Neuronal stem cell (in vitro differentiated cells): ENCODE results near the gene MYO15A.

Experiments used
- DNase-seq: peaks from one replicate; pipeline ENCODE4 v3.0.0-alpha.2; 2013; ENCODE audit warnings: low spot score
- H2AFZ ChIP-seq: one replicate; pipeline ENCODE4 v1.6.1; 2013; ENCODE audit warnings: mild to moderate bottlenecking, low read length, inconsistent platforms
- H2AK5ac ChIP-seq: 2 replicates; pipeline ENCODE4 v1.6.1; 2013; ENCODE audit warnings: low read depth, mild to moderate bottlenecking, inconsistent platforms, low read length, moderate library complexity, mixed read lengths
- H2BK120ac ChIP-seq: 2 replicates; pipeline ENCODE4 v1.6.1; 2013; ENCODE audit warnings: low read depth, mild to moderate bottlenecking, inconsistent platforms, low read length, moderate library complexity, mixed read lengths
- H2BK12ac ChIP-seq: one replicate; pipeline ENCODE4 v1.6.1; 2013; ENCODE audit warnings: low read length, inconsistent platforms
- H2BK15ac ChIP-seq: 2 replicates; pipeline ENCODE4 v1.6.1; 2013; ENCODE audit warnings: mild to moderate bottlenecking, low read length, inconsistent platforms, mixed read lengths
- H2BK5ac ChIP-seq: one replicate; pipeline ENCODE4 v1.6.1; 2013; ENCODE audit warnings: inconsistent platforms, mild to moderate bottlenecking, low read length, moderate library complexity
- H3K14ac ChIP-seq: one replicate; pipeline ENCODE4 v1.6.1; 2013; ENCODE audit warnings: low read length, inconsistent platforms
- H3K18ac ChIP-seq: 2 replicates; pipeline ENCODE4 v1.6.1; 2013; ENCODE audit warnings: low read length, inconsistent platforms
- H3K23ac ChIP-seq: 2 replicates; pipeline ENCODE4 v1.6.1; 2013; ENCODE audit warnings: low read depth, mild to moderate bottlenecking, mixed read lengths, low read length, inconsistent platforms; ENCODE audit not compliant: poor library complexity
- H3K27ac ChIP-seq: replicated peaks from 3 replicates; pipeline ENCODE4 v1.5.1; 2013; ENCODE audit warnings: low read length, inconsistent platforms
- H3K27me3 ChIP-seq, 3 experiments: 2 replicates each; pipeline ENCODE4 v1.6.1; 2013; ENCODE audit warnings: low read length in 3 of 3, mild to moderate bottlenecking in 2 of 3, inconsistent platforms in 1 of 3, low read depth in 1 of 3, mixed read lengths in 1 of 3, moderate library complexity in 1 of 3; ENCODE audit not compliant: control insufficient read depth in 3 of 3, insufficient read depth in 3 of 3
- H3K36me3 ChIP-seq, 2 donors: replicated peaks in 1 of 2; 2 replicates each; pipeline ENCODE4 v1.6.1; 2013; ENCODE audit warnings: low read length in 2 of 2; ENCODE audit not compliant: control insufficient read depth in 2 of 2, insufficient read depth in 2 of 2
- H3K4ac ChIP-seq: 2 replicates; pipeline ENCODE4 v1.6.1; 2013; ENCODE audit warnings: inconsistent platforms, mild to moderate bottlenecking, low read length, moderate library complexity
- H3K4me1 ChIP-seq, 2 donors: 1 replicate in 1 of 2; 2 replicates in 1 of 2; pipeline ENCODE4 v1.6.1; 2013; ENCODE audit warnings: low read length in 2 of 2, low read depth in 1 of 2; ENCODE audit not compliant: control insufficient read depth in 2 of 2, insufficient read depth in 1 of 2
- H3K4me2 ChIP-seq: one replicate; pipeline ENCODE4 v1.6.1; 2013; ENCODE audit warnings: mild to moderate bottlenecking, low read length, inconsistent platforms; ENCODE audit not compliant: insufficient read depth, poor library complexity, severe bottlenecking
- H3K4me3 ChIP-seq, 2 donors: 2 replicates each; pipeline ENCODE4 v1.5.1; 2013; ENCODE audit warnings: low read length in 2 of 2, mild to moderate bottlenecking in 2 of 2, inconsistent platforms in 1 of 2, moderate library complexity in 1 of 2
- H3K79me1 ChIP-seq: one replicate; pipeline ENCODE4 v1.6.1; 2013; ENCODE audit warnings: low read depth, mild to moderate bottlenecking, inconsistent platforms, low read length, moderate library complexity
- H3K9ac ChIP-seq: one replicate; pipeline ENCODE4 v1.6.1; 2013; ENCODE audit warnings: mild to moderate bottlenecking, low read depth, low read length, inconsistent platforms; ENCODE audit not compliant: poor library complexity
- H3K9me3 ChIP-seq, 2 donors: replicated peaks in 1 of 2; 2 replicates each; pipeline versions ENCODE3 to v1.6.1; 2013; ENCODE audit warnings: low read length in 2 of 2, mild to moderate bottlenecking in 2 of 2, inconsistent platforms in 1 of 2, low read depth in 1 of 2, mixed read lengths in 1 of 2, moderate library complexity in 1 of 2; ENCODE audit not compliant: control insufficient read depth in 2 of 2, insufficient read depth in 1 of 2
- H4K8ac ChIP-seq: one replicate; pipeline ENCODE4 v1.6.1; 2013; ENCODE audit warnings: low read depth, mild to moderate bottlenecking, inconsistent platforms, low read length, moderate library complexity
- H4K91ac ChIP-seq: one replicate; pipeline ENCODE4 v1.6.1; 2013; ENCODE audit warnings: low read length, low read depth, mild to moderate bottlenecking, inconsistent platforms; ENCODE audit not compliant: poor library complexity
- WGBS, 2 donors: extraction: QIAGEN DNeasy Blood & Tissue Kit; methylation state at CpG; one replicate each; pipeline ENCODE4 v1.1.7; 2013; ENCODE audit warnings: missing lambda C conversion rate in 2 of 2, mixed read lengths in 1 of 2; ENCODE audit not compliant: insufficient read length in 2 of 2, insufficient replicate concordance in 1 of 2; ENCODE audit errors: extremely low coverage in 2 of 2; 5-methylcytosine and 5-hydroxymethylcytosine counted together

MYO15A gene

DNA sequence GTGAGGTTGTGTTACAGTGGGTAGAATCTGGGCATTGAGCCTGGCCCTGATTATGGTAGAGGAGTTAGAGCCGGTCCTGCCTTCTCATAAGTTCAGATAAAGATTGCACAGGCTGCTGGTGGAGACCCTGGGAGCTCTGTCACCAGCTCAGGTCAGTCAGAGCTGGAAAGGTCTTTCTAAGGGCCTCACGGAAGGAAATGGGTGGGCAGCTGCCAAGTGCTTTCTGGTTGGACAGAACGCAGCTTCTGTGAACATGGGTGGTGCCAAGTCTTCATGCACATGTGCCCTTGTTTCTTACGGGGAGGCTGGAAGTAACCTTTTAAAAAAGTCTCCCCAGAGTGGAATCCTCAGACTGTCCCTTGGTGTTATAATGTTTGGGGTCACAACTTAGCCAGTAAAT, 90.0 kb downstream of the MYO15A start:
- peaks cover 9% of the 10 kb centered on the region for H3K79me1 ChIP-seq
- no peak overlapping the region for H2BK120ac ChIP-seq
- H3K23ac ChIP-seq = no peak overlapping the region
- H3K27ac ChIP-seq = no peak overlapping the region
- H3K9me3 ChIP-seq = no peaks in the 10 kb centered on the region
- no peak overlapping the region for H2AFZ ChIP-seq
- H3K18ac ChIP-seq = no peak overlapping the region
- H4K91ac ChIP-seq = no peak overlapping the region
- no peak overlapping the region for H2BK12ac ChIP-seq
- H3K4me1 ChIP-seq = peaks cover 0 to 4% of the 10 kb centered on the region in 2 donors
- no peaks in the 10 kb centered on the region for H3K27me3 ChIP-seq
- no peak overlapping the region for H3K4me2 ChIP-seq
- no peak overlapping the region for H4K8ac ChIP-seq
- WGBS, 2 donors = no CpG with 5 or more reads among the region's 4 CpGs
- H2BK5ac ChIP-seq = no peak overlapping the region
- H3K4me3 ChIP-seq = no peak overlapping the region
- DNase-seq = no peak
- no peak overlapping the region for H2AK5ac ChIP-seq
- H3K14ac ChIP-seq = no peak overlapping the region
- H2BK15ac ChIP-seq = no peak overlapping the region
- H3K36me3 ChIP-seq = peaks cover 42 to 91% of the 10 kb centered on the region in 2 donors
- H3K4ac ChIP-seq = no peak overlapping the region
- H3K9ac ChIP-seq = no peak overlapping the region

- Histone ChIP-seq H2BK120ac (no peak overlapping the region), H3K9ac (no peak overlapping the region), H3K23ac (no peak overlapping the region), H3K27me3 (no peaks in the 10 kb centered on the region), H3K4me1 (peaks cover 0 to 4% of the 10 kb centered on the region in 2 donors), H3K4me2 (no peak overlapping the region), H2BK5ac (no peak overlapping the region), H3K14ac (no peak overlapping the region), H3K27ac (no peak overlapping the region), H3K79me1 (peaks cover 6% of the 10 kb centered on the region), H4K91ac (no peak overlapping the region), H3K9me3 (no peaks in the 10 kb centered on the region), H4K8ac (no peak overlapping the region), H2AK5ac (no peak overlapping the region), H2AFZ (no peak overlapping the region), H3K18ac (no peak overlapping the region), H3K4ac (no peak overlapping the region), H3K4me3 (no peak overlapping the region), H2BK12ac (no peak overlapping the region), H3K36me3 (peaks cover 45 to 90% of the 10 kb centered on the region in 2 donors), H2BK15ac (no peak overlapping the region)
- WGBS, 2 donors = no CpG with 5 or more reads among the region's 4 CpGs
- DNase-seq = no peak
Observed at GRCh38 chr17:18201108-18201507, 92.6 kb downstream of the MYO15A start.

DNA sequence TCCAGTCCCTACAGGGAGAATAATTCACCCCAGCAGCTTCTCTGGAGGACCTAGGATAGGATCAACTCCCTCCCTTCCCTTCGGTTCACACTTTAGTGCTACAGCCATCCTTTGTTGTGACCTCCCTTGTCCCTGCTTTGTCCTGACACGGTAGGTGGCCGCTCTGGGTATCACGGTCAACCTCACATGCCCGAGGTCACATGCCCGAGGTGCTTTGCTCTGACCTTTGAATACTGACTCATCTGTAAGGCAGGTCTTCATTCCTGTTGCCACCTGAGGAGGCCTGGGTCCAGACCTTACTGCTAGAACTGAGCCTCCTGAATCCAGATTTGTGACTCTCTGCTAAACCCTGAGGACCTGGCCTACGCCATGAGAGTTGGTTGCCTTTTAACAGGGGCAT, 94.8 kb downstream of the MYO15A start:
- H2AFZ ChIP-seq = no peak overlapping the region
- H3K36me3 ChIP-seq = peaks cover 41 to 89% of the 10 kb centered on the region in 2 donors
- H4K91ac ChIP-seq = no peak overlapping the region
- H2BK120ac ChIP-seq = no peak overlapping the region
- H3K18ac ChIP-seq = no peak overlapping the region
- no peak overlapping the region for H3K4ac ChIP-seq
- H3K27ac ChIP-seq = no peak overlapping the region
- H3K14ac ChIP-seq = no peak overlapping the region
- H2AK5ac ChIP-seq = no peak overlapping the region
- no peaks in the 10 kb centered on the region for H3K27me3 ChIP-seq
- peak overlapping the region in 1 of 2 donors; percentile 38 for H3K4me3 ChIP-seq
- no peak overlapping the region for H3K23ac ChIP-seq
- H3K79me1 ChIP-seq = peaks cover 2% of the 10 kb centered on the region
- no peak overlapping the region for H2BK12ac ChIP-seq
- H3K4me2 ChIP-seq = no peak overlapping the region
- no peak for DNase-seq
- H2BK15ac ChIP-seq = no peak overlapping the region
- no CpG with 5 or more reads among the region's 7 CpGs for WGBS, 2 donors
- H3K9me3 ChIP-seq = no peaks in the 10 kb centered on the region
- no peak overlapping the region for H4K8ac ChIP-seq
- no peak overlapping the region for H2BK5ac ChIP-seq
- H3K4me1 ChIP-seq = peaks cover 0 to 4% of the 10 kb centered on the region in 2 donors
- H3K9ac ChIP-seq = no peak overlapping the region

DNA sequence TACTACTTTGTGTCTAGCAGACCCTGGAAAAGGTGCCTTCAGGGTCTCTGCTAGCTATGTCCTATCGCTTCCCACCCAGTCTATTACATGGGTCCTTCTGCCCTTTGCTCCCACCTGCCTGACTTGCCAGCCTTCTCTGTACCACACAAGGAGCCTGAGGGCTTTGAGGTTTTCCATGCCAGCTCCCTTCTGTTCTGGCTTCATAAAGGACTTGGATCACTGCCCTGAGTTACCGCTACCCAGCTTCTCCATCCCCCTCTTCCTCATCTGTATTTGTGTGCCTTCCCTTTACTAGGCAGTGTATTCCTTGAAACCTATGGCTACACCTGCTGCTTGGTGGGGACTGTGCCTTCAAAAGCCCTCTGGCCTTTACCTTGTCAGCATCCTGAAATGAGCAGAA, 97.3 kb downstream of the MYO15A start:
- no CpG with 5 or more reads among the region's 2 CpGs for WGBS, 2 donors

More for the DNA sequence above, 97.3 kb downstream of the MYO15A start:
- Histone ChIP-seq H3K27ac (no peak overlapping the region), H3K4me1 (peaks cover 0 to 4% of the 10 kb centered on the region in 2 donors), H3K4me2 (no peak overlapping the region), H3K79me1 (peaks cover 2% of the 10 kb centered on the region), H3K9me3 (no peaks in the 10 kb centered on the region), H2BK5ac (no peak overlapping the region), H2BK15ac (no peak overlapping the region), H3K4ac (no peak overlapping the region), H3K23ac (no peak overlapping the region), H4K8ac (no peak overlapping the region), H3K18ac (no peak overlapping the region), H2AFZ (no peak overlapping the region), H2BK12ac (no peak overlapping the region), H2BK120ac (no peak overlapping the region), H2AK5ac (no peak overlapping the region), H3K4me3 (no peak overlapping the region), H3K27me3 (no peaks in the 10 kb centered on the region), H3K36me3 (peaks cover 40 to 90% of the 10 kb centered on the region in 2 donors), H3K9ac (no peak overlapping the region), H4K91ac (no peak overlapping the region), H3K14ac (no peak overlapping the region)
- no peak for DNase-seq
